ENCODE data around the gene CHDH. TPM values are rescaled to one million over a fixed set of nuclear protein-coding genes. Genes with fewer than 3 reads are reported as not detected.

Gene CHDH
- total and polyA plus RNA-seq, 2 experiments from 2014 or later = 2.3 to 6.6 TPM

- TF ChIP-seq NANOG (IDR thresholded peaks at IDR 0.05; ENCODE audit: borderline replicate concordance) (no peak), ZNF331 (CRISPR knock-in tag; IDR thresholded peaks at IDR 0.05; ENCODE audit: low read depth) (no peak), POLR2AphosphoS5 (IDR thresholded peaks at IDR 0.05; ENCODE audit: low read depth) (no peak), CTCF (conservative IDR thresholded peaks at IDR 0.05; ENCODE audit: low read depth in 2 of 2) (no peak), STAT1 (IDR thresholded peaks at IDR 0.05; ENCODE audit: unreplicated experiment) (no peak), CREB1 (CRISPR knock-in tag; IDR thresholded peaks at IDR 0.05; ENCODE audit: low read depth) (no peak), JUNB (IDR thresholded peaks at IDR 0.05; ENCODE audit: unreplicated experiment) (no peak), ETS1 (IDR thresholded peaks at IDR 0.05) (no peak), EZH2 (IDR thresholded peaks at IDR 0.05; ENCODE audit: low read depth, unreplicated experiment) (no peak), EZH2phosphoT487 (IDR thresholded peaks at IDR 0.05; ENCODE audit: unreplicated experiment) (no peak), REST (IDR thresholded peaks at IDR 0.05; ENCODE audit: unreplicated experiment) (no peak), ZNF114 (CRISPR knock-in tag; IDR thresholded peaks at IDR 0.05) (no peak)
- Histone ChIP-seq H3K4me1 (ENCODE audit: insufficient read depth) (no peaks in the 10 kb centered on the region), H2AFZ (no peak overlapping the region), H3K4me2 (no peak overlapping the region), H3K27me3 (ENCODE audit: insufficient read depth) (no peaks in the 10 kb centered on the region), H3K36me3 (ENCODE audit: insufficient read depth) (no peaks in the 10 kb centered on the region), H3K79me2 (replicated peaks; ENCODE audit: insufficient read depth) (no peaks in the 10 kb centered on the region), H3K9me2 (ENCODE audit: insufficient read depth) (peaks cover 7% of the 10 kb centered on the region), H4K20me1 (replicated peaks; ENCODE audit: insufficient read depth) (no peaks in the 10 kb centered on the region), H3F3A (replicated peaks; ENCODE audit: low read depth) (no peaks in the 10 kb centered on the region), H3K4me3 (no peak overlapping the region), H3K27ac (ENCODE audit: low read depth) (no peak overlapping the region)
- no peak for ATAC-seq
- H3K4me1 Mint-ChIP-seq = peaks cover 28% of the 10 kb centered on the region
- H3K36me3 Mint-ChIP-seq (ENCODE audit: low read depth) = no peaks in the 10 kb centered on the region
- peaks cover 3% of the 10 kb centered on the region for H3K27me3 Mint-ChIP-seq (ENCODE audit: insufficient read depth, low read depth, poor library complexity)
- no peaks in the 10 kb centered on the region for H3K9me3 Mint-ChIP-seq
- DNase-seq (ENCODE audit: low spot score) = no peak
- no peak overlapping the region for H3K4me3 Mint-ChIP-seq
- no peak overlapping the region for H3K27ac Mint-ChIP-seq
Observed at GRCh38 chr3:53774414-53774813, 71.8 kb downstream of the CHDH start.
